HEK293 (cell line): ENCODE data around the gene ZNF236.
A peak's percentile ranks its signal among the peaks of the same experiment; 100 is the strongest.

Source experiments
- CTCF ChIA-PET: fragments of 350-600 bp; formaldehyde crosslinking; extraction: SDS; loops from one replicate; lab custom pipeline; 2021; ENCODE audit warnings: antibody characterized with exemption; lab: Yijun Ruan, JAX
- POLR2A ChIA-PET: fragments of 300-600 bp; formaldehyde crosslinking; extraction: SDS; loops from one replicate; lab custom pipeline; 2020; ENCODE audit warnings: antibody characterized with exemption, inconsistent platforms; lab: Yijun Ruan, JAX
- H3K27ac ChIP-seq: fragments of 200-500 bp; sonication (Bioruptor generic); 2 replicates; pipeline ENCODE4 v1.5.1; 2014; ENCODE audit warnings: low read depth, low read length, control low read depth, inconsistent platforms; ENCODE audit errors: extremely low read depth
- H3K36me3 ChIP-seq, 2 experiments: fragments of 200-500 bp in 1 of 2; sonication (Bioruptor generic) in 1 of 2; 1 replicate in 1 of 2; 2 replicates in 1 of 2; pipeline ENCODE4 v1.5.1; 2014 to 2017; ENCODE audit warnings: inconsistent platforms in 2 of 2, low read length in 2 of 2; ENCODE audit not compliant: control insufficient read depth in 2 of 2, insufficient read depth in 1 of 2
- H3K4me1 ChIP-seq: fragments of 200-500 bp; sonication (Bioruptor generic); 2 replicates; pipeline ENCODE4 v1.5.1; 2014; ENCODE audit warnings: mild to moderate bottlenecking, low read length, inconsistent platforms; ENCODE audit not compliant: control insufficient read depth, insufficient read depth
- H3K4me3 ChIP-seq: 2 replicates; pipeline ENCODE4 v1.5.1; 2011; ENCODE audit warnings: low read depth, mild to moderate bottlenecking, control low read depth, low read length, moderate library complexity
- H3K9me3 ChIP-seq: fragments of 200-500 bp; sonication (Bioruptor generic); 2 replicates; pipeline ENCODE4 v1.5.1; 2014; ENCODE audit warnings: low read depth, low read length, inconsistent platforms; ENCODE audit not compliant: control insufficient read depth, insufficient read depth
- BCL11A ChIP-seq: fragments of 450-650 bp; formaldehyde crosslinking; IDR thresholded peaks from 2 replicates; pipeline ENCODE4 v1.5.1; 2016; ENCODE audit warnings: low read depth, missing biosample characterization, missing genetic modification characterization
- FEZF1 ChIP-seq: fragments of 450-650 bp; formaldehyde crosslinking; IDR thresholded peaks from 2 replicates; pipeline ENCODE4 v1.5.1; 2016; ENCODE audit warnings: missing biosample characterization, missing genetic modification characterization
- MYNN ChIP-seq: fragments of 450-650 bp; formaldehyde crosslinking; IDR thresholded peaks from 2 replicates; pipeline ENCODE4 v1.5.1; 2016; ENCODE audit warnings: missing biosample characterization, missing genetic modification characterization, borderline replicate concordance
- MZF1 ChIP-seq: fragments of 450-650 bp; formaldehyde crosslinking; IDR thresholded peaks from 2 replicates; pipeline ENCODE4 v1.5.1; 2017; ENCODE audit warnings: missing biosample characterization, missing genetic modification characterization, borderline replicate concordance
- PRDM6 ChIP-seq: fragments of 450-650 bp; formaldehyde crosslinking; IDR thresholded peaks from 2 replicates; pipeline ENCODE4 v1.5.1; 2017; ENCODE audit warnings: missing biosample characterization, missing genetic modification characterization
- TSHZ1 ChIP-seq: fragments of 450-650 bp; formaldehyde crosslinking; IDR thresholded peaks from 2 replicates; pipeline ENCODE4 v1.5.1; 2016; ENCODE audit warnings: missing biosample characterization, missing genetic modification characterization, borderline replicate concordance
- ZBTB26 ChIP-seq: fragments of 450-650 bp; formaldehyde crosslinking; optimal IDR thresholded peaks from 2 replicates; pipeline ENCODE3; 2016; ENCODE audit warnings: missing biosample characterization, mild to moderate bottlenecking, missing genetic modification characterization
- ZBTB44 ChIP-seq: fragments of 450-650 bp; IDR thresholded peaks from 2 replicates; pipeline ENCODE4 v1.5.1; 2018; ENCODE audit warnings: missing biosample characterization, mild to moderate bottlenecking, missing genetic modification characterization
- ZFP3 ChIP-seq: fragments of 450-650 bp; formaldehyde crosslinking; IDR thresholded peaks from 2 replicates; pipeline ENCODE4 v1.5.1; 2016; ENCODE audit warnings: low read depth, missing biosample characterization, missing genetic modification characterization
- ZIC2 ChIP-seq: fragments of 450-650 bp; formaldehyde crosslinking; IDR thresholded peaks from 2 replicates; pipeline ENCODE4 v1.5.1; 2016; ENCODE audit warnings: missing biosample characterization, missing genetic modification characterization
- ZNF10 ChIP-seq: fragments of 450-650 bp; formaldehyde crosslinking; IDR thresholded peaks from 2 replicates; pipeline ENCODE4 v1.5.1; 2017; ENCODE audit warnings: missing biosample characterization, missing genetic modification characterization
- ZNF121 ChIP-seq: fragments of 450-650 bp; formaldehyde crosslinking; IDR thresholded peaks from 2 replicates; pipeline ENCODE4 v1.5.1; 2016; ENCODE audit warnings: missing biosample characterization, missing genetic modification characterization
- ZNF138 ChIP-seq: fragments of 450-650 bp; formaldehyde crosslinking; IDR thresholded peaks from 2 replicates; pipeline ENCODE4 v1.5.1; 2016; ENCODE audit warnings: missing biosample characterization, missing genetic modification characterization, borderline replicate concordance
- ZNF211 ChIP-seq: fragments of 450-650 bp; formaldehyde crosslinking; IDR thresholded peaks from 2 replicates; pipeline ENCODE4 v1.5.1; 2016; ENCODE audit warnings: low read depth, missing biosample characterization, missing genetic modification characterization
- ZNF366 ChIP-seq: fragments of 450-650 bp; formaldehyde crosslinking; conservative IDR thresholded peaks from 2 replicates; pipeline ENCODE4 v1.5.1; 2016; ENCODE audit warnings: missing biosample characterization, missing genetic modification characterization
- ZNF37A ChIP-seq: fragments of 450-650 bp; IDR thresholded peaks from 2 replicates; pipeline ENCODE4 v1.5.1; 2018; ENCODE audit warnings: missing biosample characterization, missing genetic modification characterization
- ZNF398 ChIP-seq: fragments of 450-650 bp; formaldehyde crosslinking; IDR thresholded peaks from 2 replicates; pipeline ENCODE4 v1.5.1; 2017; ENCODE audit warnings: missing biosample characterization, missing genetic modification characterization
- ZNF416 ChIP-seq: fragments of 450-650 bp; formaldehyde crosslinking; IDR thresholded peaks from 2 replicates; pipeline ENCODE4 v1.5.1; 2016; ENCODE audit warnings: missing biosample characterization, missing genetic modification characterization
- ZNF433 ChIP-seq: fragments of 450-650 bp; formaldehyde crosslinking; IDR thresholded peaks from 2 replicates; pipeline ENCODE4 v1.5.1; 2016; ENCODE audit warnings: missing biosample characterization, missing genetic modification characterization, low read depth
- ZNF521 ChIP-seq: fragments of 450-650 bp; formaldehyde crosslinking; IDR thresholded peaks from 2 replicates; pipeline ENCODE4 v1.5.1; 2017; ENCODE audit warnings: missing biosample characterization, mild to moderate bottlenecking, missing genetic modification characterization
- ZNF670 ChIP-seq: fragments of 450-650 bp; formaldehyde crosslinking; IDR thresholded peaks from 2 replicates; pipeline ENCODE4 v1.5.1; 2016; ENCODE audit warnings: missing biosample characterization, missing genetic modification characterization, low read depth
- ZNF843 ChIP-seq: fragments of 450-650 bp; formaldehyde crosslinking; IDR thresholded peaks from 2 replicates; pipeline ENCODE4 v1.5.1; 2016; ENCODE audit warnings: missing biosample characterization, missing genetic modification characterization
- TF ChIP-seq, protein P1 (sequence below): fragments of 450-650 bp; IDR thresholded peaks from 2 replicates; pipeline ENCODE4 v1.5.1; 2018; ENCODE audit warnings: missing biosample characterization, missing genetic modification characterization
- TF ChIP-seq, protein P2 (sequence below): fragments of 450-650 bp; formaldehyde crosslinking; IDR thresholded peaks from 2 replicates; pipeline ENCODE4 v1.5.1; 2016; ENCODE audit warnings: missing biosample characterization, missing genetic modification characterization, low read depth

Gene ZNF236

GRCh38 chr18:76958692-76959341 lies 136.5 kb downstream of the ZNF236 start:
- no peaks in the 10 kb centered on the region for H3K9me3 ChIP-seq
- ChIA-PET CTCF (interaction anchor here (0.6 to 1.9 kb wide), 6 partner anchors 13 to 157 kb away, joined by 3 to 6 read pairs (median 4); no protein-coding TSS in a partner anchor), POLR2A (interaction anchor here (0.6 kb wide), 1 partner anchor 278 kb away, joined by 3 read pairs; no protein-coding TSS in a partner anchor)
- peaks cover 9 to 56% of the 10 kb centered on the region in 2 experiments for H3K36me3 ChIP-seq
- no peak overlapping the region for H3K27ac ChIP-seq
- peaks cover 11% of the 10 kb centered on the region for H3K4me1 ChIP-seq
- no peak overlapping the region for H3K4me3 ChIP-seq
- TF ChIP-seq ZIC2 (tag by site-specific recombination) (peak; percentile 9; the same call in 1 of the 2 replicates), MYNN (tag by site-specific recombination) (no peak), ZNF121 (tag by site-specific recombination) (no peak), ZBTB44 (tag by site-specific recombination) (no peak), ZBTB26 (tag by site-specific recombination) (no peak), PRDM6 (tag by site-specific recombination) (0 out of 2 replicates have a peak, but pooled peaks have one; percentile 18), BCL11A (tag by site-specific recombination) (no peak), ZNF398 (no peak), ZNF843 (tag by site-specific recombination) (no peak), ZNF37A (no peak), FEZF1 (tag by site-specific recombination) (0 out of 2 replicates have a peak, but pooled peaks have one; percentile 21), ZNF416 (tag by site-specific recombination) (no peak), ZNF10 (tag by site-specific recombination) (no peak), ZNF211 (tag by site-specific recombination) (no peak), ZNF433 (tag by site-specific recombination) (no peak), ZNF670 (no peak), TSHZ1 (tag by site-specific recombination) (no peak), ZNF521 (tag by site-specific recombination) (no peak), ZNF366 (tag by site-specific recombination) (no peak), MZF1 (no peak), ZNF138 (tag by site-specific recombination) (no peak), ZFP3 (tag by site-specific recombination) (no peak)
- TF ChIP-seq, protein P1, sequence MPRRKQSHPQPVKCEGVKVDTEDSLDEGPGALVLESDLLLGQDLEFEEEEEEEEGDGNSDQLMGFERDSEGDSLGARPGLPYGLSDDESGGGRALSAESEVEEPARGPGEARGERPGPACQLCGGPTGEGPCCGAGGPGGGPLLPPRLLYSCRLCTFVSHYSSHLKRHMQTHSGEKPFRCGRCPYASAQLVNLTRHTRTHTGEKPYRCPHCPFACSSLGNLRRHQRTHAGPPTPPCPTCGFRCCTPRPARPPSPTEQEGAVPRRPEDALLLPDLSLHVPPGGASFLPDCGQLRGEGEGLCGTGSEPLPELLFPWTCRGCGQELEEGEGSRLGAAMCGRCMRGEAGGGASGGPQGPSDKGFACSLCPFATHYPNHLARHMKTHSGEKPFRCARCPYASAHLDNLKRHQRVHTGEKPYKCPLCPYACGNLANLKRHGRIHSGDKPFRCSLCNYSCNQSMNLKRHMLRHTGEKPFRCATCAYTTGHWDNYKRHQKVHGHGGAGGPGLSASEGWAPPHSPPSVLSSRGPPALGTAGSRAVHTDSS (tag by site-specific recombination): no peak
- TF ChIP-seq, protein P2, sequence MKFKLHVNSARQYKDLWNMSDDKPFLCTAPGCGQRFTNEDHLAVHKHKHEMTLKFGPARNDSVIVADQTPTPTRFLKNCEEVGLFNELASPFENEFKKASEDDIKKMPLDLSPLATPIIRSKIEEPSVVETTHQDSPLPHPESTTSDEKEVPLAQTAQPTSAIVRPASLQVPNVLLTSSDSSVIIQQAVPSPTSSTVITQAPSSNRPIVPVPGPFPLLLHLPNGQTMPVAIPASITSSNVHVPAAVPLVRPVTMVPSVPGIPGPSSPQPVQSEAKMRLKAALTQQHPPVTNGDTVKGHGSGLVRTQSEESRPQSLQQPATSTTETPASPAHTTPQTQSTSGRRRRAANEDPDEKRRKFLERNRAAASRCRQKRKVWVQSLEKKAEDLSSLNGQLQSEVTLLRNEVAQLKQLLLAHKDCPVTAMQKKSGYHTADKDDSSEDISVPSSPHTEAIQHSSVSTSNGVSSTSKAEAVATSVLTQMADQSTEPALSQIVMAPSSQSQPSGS (tag by site-specific recombination): no peak
